ENCODE measurements around the gene ATXN1.

The ATXN1 gene

GRCh38 chr6:16761471-16762267, 409 bp upstream of the ATXN1 start:
- peak; percentile 64 to 71 for DNase-seq

DNA sequence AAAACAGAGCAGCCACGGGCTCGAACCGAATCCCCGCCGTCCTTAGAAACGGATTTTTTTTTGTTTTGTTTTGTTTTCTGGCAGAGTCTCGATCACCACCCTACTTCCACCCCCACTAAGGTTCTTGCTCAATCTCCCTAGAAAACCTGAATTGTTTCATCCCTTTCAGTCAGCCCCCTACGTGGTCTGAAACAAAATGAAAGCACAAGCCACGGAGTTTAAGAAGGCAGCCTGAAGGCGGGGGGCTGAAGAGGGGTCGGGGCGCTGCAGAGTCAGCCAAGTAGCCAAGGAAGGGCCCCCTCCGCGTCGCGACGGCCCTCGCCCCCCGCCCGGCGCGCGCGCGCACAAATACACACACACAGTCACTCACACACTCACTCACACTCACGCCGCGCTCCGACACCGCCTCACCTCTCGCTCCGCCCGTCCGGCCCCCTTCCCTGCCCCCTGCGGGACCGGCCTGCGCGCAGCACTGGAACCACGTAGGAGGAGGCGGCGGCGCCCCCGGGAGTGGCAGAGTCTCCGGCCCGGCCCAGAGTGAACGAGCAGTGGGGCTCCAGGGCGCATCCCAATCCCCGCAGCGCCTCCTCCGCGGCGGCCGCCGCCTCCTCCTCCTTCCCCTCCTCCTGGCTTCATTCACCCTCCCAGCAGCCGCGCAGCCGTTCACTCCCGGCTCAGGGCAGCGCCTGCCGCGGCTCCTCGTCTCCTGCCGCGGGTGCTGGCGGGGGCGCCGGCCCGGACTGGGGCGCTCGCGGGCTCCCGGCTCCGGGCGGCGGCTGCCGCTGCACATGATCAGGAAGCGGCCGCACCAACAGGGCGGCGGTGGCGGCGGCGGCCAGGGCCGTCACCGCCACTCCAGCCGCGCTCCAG, 1.4 kb downstream of the ATXN1 start:
- DNase-seq = peak; percentile 57 to 63

- no peak for DNase-seq
Observed at GRCh38 chr6:16759181-16759645, 2.0 kb downstream of the ATXN1 start.

GRCh38 chr6:16758163-16758975, 2.9 kb downstream of the ATXN1 start:
- DNase-seq = no peak

DNA sequence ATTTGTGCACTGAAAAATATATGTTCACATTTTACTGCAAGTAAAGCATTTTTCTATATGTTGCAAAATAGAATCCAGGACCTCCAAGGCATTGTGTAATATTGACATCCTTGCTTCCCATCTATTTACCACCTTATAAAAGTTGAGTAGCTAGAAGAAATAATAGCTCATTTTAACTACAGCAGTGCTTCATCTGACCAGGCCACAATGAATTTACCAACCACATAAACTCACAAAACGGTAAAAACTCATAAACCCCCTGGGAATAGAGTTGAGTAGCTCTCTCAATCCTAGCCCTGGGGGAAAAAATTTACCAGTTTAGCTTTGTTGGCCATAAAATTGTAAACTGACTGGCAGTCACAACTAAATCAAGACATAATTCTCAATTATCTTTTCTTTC, 3.9 kb downstream of the ATXN1 start:
- DNase-seq = no peak

GRCh38 chr6:16756660-16757255, 4.5 kb downstream of the ATXN1 start:
- DNase-seq = no peak

DNA sequence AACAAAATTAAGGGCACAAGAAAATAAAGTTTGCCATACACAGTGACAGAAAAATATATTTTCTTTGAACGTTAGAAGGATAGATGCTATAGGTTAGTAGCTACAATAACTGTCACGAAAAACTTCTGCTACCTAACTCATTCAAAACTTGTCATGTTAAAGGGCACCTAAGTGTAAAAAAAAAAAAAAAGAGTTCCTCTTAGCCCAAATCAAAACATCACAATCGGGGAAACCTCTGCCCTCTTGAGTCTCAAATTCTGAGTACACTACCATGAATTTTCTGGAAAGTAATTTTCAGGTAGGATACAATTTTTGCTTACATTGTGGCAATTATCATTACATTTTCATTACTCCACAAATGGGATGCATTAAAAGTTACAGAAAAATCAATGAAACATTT, 5.7 kb downstream of the ATXN1 start:
- no peak for DNase-seq

DNA sequence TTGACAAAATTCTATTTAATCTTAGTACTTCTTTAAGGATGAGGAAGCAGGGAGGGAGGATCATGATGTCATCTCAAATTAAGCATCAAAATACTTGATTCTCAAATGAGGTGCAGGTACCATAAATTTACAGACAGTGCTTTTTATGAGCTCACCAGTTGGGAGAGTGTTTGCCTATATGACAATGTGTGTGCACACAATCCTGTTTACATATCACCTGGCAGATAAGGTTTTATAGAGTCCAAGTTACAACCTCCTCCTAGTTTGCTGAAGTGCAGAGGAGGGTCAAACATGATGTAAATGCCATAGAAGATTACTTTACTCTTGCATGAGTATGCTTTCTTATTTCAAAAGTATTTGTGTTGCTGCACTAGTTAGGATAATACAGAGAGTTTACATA, 6.4 kb downstream of the ATXN1 start:
- DNase-seq = no peak

DNA sequence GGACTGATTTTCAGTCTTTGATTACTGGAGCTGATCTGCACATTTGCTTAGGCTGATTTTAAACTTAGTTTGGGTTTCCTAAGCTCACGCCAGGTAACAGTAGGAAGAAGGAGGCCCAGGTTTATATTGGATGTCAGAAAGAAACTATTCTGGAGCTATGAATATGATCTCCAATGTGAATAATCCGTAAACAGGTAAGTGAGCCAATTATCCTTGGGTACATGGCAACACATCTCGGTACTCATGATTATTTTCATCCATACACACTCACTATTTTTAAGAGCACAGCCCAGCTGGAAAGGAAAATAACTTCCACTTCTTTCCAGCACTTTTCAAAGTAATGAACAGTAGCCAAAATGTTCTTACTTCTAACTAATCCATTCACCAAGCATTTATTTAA, 7.0 kb downstream of the ATXN1 start:
- DNase-seq = no peak

DNA sequence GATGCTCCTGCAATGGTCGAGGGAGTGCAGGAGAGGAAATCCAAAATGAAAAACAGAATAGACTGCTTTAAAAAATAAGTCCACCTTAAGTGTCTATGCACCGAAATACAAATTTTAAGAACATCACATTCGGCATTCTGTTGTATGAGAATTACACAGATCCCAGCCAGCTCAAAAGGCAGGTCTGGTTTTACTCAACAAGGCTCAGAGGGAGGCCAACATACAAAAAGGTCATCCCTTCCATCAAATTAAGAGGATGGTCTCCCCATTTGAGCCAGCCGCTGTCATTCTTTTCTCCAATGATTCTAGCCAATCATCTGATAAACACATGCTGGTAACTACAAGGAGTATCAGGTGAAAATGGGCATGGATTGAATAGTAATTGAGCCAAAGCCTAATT, 7.9 kb downstream of the ATXN1 start:
- DNase-seq = no peak

GRCh38 chr6:16752206-16752866, 8.9 kb downstream of the ATXN1 start:
- DNase-seq = no peak

DNA sequence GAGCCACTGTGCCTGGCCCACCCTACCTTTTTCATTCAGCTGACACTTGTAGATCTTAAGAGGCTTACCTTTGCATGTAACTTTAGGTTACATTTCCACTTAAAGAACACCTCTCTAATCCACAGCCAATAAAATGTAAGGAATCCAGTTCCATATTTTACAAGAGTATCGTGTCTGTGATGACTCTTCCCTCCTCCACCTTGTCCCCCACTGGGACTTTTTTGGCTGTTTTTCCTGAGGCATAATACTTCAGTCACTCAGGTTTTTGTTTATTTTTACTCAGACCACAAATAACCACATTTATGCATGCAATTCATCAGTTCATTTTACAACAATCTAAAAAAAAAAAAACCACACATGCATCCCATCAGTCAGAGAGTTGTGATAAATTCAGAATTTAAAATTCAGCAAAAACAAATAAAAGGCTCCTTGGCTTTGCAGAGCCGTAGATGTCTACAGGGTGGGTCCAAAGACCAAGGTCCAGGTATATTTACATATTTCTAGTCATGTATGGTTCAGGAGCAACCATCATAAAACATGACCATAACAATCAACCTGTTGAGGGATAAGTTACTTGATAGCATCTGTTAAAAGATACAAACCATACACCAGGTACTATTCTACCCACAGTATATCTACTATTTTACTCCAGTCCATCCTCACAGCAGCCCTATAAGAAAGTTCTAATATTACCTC, 9.9 kb downstream of the ATXN1 start:
- DNase-seq = no peak

GRCh38 chr6:16750566-16750965, 10.7 kb downstream of the ATXN1 start:
- no peak for DNase-seq

DNA sequence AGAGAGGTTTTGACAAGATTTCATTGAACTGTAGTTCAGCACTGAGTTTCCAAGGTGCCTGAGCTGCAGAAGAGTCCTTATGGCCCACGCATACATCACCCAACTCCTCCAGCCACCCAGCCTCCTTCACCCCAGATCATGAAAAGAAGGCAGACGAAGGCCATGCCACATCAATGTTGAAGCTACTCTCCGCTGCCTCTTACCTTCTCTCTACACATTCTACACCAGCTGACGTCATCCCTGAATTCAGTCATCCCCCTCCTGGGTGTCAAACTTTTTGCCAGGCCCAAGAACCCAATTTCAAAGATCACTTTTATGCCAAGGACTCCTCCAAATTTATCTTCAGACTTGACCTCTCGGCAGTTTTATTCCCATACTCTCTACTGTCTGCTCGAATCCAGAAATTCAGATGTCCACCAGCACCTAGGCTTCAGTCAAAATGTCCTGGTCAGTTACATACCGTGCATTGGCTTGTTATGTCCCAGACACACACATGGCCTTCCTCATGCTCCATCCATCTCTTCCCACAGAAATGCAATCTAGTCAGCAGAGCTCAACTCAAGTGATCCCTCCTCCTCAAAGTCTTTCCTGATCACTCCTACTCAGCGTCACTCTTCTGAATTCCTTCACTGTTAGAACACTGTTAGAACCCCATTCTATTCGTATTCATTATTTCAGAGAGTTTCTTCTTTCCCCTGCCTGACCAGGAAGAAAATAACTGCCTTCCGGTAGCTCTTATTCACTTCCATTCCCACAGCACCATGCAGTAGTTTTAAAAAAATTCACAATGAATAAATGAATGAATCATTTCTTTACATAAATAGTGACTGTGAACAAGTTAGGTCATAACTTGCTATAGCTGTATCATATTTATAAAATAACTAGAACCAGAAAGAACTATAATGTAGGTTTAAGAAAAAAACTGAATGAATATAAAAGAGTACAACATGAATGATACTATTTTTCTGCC, 11.5 kb downstream of the ATXN1 start:
- no peak for DNase-seq

DNA sequence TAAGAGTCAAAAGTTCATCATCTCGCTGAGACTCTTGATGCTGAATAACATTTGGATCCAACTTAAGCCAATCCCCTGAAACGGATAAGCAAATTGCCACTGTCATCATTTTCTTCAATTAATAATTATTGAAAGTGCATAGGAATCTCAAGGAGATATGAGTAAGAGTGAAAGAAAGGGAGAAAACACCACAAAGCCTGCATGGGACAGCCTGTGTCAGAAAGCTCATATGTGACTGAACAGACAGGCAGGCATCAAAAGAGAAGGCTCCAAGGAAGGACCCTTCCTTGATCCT, 13.3 kb downstream of the ATXN1 start:
- no peak for DNase-seq

DNA sequence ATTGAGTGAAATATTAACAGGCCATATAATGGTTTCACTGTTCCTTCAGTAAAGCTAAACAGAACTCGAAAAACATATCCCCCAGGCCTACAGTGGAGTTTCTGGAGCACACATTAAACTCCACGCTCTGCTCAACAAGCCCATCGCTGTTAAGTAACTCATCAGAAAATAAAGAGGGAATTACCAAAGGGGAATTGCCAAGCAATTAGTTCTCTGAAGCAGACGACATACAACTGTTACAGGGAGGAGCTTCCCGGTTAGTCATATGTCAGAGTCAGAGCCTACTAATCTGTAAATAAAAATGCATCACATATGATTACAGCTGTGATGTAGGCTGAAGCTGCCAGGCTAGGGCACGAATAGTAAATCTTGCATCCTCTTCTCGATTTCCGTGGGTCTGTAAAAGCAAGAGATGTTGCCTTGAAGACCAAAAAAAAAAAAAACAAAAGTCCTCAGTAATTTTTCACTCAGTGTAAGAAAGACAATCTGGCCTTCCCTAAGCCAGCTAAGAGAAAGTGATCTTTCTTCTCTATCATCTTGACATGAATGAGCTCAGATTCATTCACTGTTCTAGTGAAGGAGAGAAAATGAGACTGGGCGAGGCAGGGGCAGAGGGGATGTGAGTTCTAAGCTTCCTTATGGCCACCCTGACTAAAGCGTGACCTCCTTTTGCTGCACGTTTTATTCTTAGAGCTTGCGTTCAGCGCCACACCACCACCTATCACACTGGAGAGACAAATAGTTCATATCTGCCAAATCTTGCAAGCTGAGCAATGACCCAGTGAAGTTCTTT, 13.8 kb downstream of the ATXN1 start:
- no peak for DNase-seq

- DNase-seq = no peak
Observed at GRCh38 chr6:16746812-16747211, 14.4 kb downstream of the ATXN1 start.

GRCh38 chr6:16746401-16746800, 14.9 kb downstream of the ATXN1 start:
- DNase-seq = no peak

DNA sequence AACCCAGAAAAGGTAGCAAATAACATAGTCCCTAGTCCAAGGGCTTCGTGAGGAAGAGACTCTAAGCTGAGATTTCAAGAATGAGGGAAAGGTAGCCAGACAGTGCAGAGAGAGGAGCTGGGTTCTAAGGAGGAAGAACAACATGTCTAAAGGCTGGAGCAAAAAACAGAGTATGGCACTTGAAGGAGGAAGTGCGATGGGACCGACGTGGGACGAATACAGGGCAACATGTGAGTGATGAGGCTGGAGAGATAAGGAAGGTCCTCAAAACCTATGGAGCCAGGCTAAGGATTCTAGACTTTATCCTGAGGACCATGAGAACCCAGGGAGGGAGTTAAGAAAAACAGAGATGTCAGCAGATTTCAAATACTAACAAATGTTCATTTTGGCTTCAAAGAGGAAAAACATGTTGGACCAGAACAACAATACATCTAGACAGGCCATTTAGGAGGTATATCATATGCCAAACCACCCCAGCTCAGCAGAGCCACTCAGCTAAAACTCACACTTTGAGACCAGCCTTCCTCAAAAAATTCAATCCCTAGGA, 17.5 kb downstream of the ATXN1 start:
- no peak for DNase-seq

Measured in stimulated activated CD4-positive, alpha-beta T cell treated with anti-CD3 and anti-CD28 coated beads, Interleukin-2, amount 100 ng/mL, for 48 hours (primary cell).